Stimulated activated CD4-positive, alpha-beta T cell treated with anti-CD3 and anti-CD28 coated beads, Interleukin-12 subunit alpha, Interleukin-12 subunit beta, amount 100 ng/mL, for 48 hours (primary cell): ENCODE measurements around the gene MRPS11.
"Not testable (repeated sequence)": the region's sequence is repeated elsewhere in the genome, so short reads cannot be mapped to it uniquely, and the experiment has no call there.

Source experiments
- DNase-seq, 3 donors: peaks; one replicate each; pipeline ENCODE4 v3.0.0-alpha.2; 2020; ENCODE audit warnings: low read depth in 2 of 3, low spot score in 1 of 3

Gene MRPS11

DNA sequence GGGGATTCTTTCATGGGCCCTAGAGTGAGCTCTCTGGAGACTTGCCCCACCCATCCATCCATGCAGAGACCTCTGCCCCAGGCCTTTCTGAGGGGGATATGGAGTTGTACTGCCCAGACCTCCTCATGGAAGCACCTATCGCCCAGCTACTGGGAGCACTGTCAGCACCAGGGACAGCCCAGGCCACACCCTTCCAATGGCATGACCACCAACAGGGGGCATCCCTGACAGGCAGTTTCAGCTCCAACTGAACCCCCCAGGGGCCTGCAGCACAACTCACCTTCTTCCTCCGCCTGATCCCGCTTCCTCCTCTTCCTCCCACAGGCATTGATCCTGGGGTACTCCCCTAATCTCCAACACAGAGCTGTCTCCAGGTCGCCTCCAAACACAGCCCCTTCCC is 21.8 kb downstream of the MRPS11 start:
- no peak for DNase-seq

DNA sequence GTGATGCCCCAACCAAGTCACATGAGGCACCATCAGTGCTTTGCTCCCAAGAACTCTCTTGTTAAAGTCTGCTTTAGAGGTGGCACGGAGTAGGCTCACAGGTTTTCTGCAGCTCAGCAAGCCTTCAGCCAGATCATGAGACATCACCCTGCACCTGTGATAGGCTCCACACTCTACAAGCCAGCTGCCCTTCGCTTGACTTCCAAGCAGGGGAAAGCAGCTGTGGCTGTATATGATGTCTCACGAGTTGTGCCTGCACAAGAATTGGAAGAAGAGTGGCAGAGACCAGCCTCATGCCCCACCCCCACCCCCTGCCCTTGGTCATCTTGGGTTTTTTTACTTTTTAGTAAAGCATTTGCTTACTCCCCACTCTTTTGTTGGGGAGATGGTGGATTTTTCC is 22.5 kb downstream of the MRPS11 start:
- no peak for DNase-seq

DNA sequence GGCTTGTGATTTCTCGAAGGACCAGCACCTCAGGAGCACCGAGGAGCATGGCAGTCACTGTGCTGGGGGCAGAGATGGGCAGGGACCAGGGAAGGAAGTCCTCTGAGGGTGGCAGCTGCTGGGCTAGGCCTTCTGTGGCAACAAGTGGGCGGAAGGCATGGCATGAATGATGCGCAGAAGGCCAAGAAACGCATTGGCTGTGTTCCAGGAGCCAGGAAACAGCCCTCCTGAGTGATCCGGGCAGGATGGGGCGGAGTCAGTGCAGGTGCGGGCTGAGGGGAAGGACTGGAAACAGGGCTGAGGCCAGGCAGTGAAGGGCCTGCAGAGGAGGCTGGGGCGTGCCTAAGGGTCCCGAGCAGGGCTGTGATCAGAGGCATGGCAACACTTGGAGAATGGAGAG is 23.6 kb downstream of the MRPS11 start:
- DNase-seq: no peak

DNA sequence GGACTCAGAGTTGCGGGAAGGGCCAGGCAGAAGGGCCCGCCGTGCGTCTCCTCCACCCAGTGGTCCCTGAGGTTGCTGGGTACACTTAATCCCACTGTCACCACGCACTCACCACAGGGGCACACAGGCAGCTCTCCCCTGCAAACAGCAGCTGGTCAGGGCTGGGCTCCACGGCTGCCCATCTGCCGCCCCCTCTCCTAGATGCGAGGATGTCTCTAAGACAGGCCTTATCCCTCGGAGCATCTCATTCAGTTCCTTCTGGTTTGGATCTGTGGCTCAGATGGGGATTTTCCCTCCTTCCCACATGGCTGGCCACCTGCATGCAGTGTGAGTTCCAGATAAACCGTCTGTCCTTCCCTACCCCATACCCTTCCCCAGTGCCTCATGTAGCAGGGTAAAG is 26.3 kb downstream of the MRPS11 start:
- no peak for DNase-seq

DNA sequence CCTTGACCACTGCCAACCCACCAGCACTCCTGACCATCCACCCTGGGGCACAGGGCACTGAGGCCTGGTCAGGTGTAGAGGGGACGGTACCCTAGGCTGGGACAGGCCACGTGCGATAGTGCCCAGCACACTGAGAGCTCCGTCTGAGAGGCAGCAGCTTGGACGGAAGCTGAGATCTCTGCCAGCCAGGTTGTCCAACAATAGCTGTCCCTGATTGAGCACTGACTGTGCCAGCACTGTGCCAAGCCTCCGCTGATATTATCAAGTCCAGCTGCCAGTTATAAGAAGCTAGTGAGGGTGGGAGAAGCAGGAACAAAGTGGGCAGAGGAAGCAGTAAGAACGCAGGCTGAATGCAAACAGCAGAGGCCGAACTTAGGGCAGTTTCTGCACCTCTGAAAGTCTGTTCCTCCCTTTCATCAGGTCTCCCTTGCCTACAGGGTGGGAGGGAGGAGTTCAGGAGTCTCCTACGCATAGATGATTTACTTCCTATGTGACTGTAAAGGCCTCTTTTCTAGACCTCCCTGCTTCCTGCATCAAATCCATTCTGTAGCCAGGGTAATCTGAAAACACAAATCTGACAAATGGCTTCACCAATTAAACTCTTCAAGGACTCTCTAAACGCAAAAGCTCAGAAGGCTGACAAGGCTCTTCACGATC is 29.7 kb downstream of the MRPS11 start:
- DNase-seq: no peak

DNA sequence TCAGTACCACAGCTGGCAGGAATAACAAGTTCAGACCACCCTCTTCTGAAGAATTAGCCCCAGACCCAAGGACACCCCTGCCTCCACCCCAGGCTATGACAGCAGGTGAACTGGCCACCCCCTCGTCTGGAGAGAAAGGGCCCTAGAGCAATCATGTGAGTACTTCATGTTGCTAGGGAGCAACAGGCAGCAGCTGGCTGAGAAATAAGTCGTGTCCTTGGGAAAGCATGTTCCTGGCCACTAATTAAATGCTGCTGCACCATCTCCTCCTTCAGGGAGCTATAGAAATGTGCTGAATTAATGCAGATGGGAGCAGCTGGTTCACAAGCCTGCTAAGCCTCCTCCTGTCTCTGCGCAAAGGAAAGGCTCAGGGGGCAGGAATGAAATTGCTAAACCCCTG is 31.5 kb downstream of the MRPS11 start:
- DNase-seq: no peak

DNA sequence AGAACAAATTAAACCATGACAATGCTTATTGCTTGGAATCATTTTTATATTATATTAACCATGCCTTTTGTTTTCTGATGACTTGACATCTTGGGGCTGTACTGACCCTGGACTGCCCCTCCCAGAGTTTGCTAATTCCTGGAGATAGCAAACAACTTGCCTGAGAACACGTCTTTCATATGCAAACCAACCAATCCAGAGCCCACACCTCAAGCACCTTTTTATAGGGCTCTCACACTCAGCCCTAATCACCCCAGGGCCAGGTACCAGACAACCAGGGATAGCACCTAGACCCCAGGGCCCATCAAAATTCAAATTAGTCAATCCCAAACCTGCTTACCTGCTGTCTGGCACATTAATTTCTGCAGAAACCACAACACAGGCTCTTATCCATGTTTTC is 36.9 kb downstream of the MRPS11 start:
- no peak for DNase-seq

DNA sequence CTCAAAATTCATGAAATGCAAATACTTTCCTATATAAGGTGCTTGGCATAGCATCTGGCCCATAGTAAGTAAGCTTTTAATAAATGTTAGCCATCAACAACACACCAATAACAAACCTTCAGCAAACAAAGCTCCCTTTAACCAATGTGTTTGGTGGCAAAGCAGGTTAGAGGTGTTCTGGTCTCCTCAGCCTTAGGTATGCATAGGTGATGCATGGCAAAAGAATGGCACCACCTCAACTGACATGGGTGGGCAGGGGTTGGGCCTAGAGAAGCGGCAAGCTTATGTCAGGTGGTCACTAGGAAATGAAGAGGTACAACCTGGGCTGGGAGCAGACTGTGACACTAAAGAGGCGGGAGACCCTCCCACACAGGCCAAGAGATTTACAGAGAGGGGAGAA is 38.2 kb downstream of the MRPS11 start:
- DNase-seq: no peak

DNA sequence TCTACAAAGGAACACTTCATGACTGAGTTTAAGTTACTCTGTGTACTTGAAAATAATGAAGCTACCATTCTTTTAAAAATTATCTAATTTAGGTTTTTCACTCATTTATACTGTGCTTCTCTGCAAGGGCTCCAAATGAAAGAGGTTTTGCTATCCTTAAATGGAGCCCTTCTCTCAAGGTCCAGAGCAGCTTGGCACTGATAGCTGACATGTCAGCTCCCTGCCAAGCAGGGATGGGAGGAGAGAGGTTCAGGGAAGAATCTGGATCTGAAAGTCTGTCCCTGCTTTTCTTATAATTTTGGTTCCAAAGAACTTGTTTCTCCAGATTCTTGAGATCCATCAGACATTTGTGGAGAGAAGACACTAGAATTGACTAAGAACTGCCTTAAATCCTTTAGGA is 39.1 kb downstream of the MRPS11 start:
- no peak for DNase-seq

DNA sequence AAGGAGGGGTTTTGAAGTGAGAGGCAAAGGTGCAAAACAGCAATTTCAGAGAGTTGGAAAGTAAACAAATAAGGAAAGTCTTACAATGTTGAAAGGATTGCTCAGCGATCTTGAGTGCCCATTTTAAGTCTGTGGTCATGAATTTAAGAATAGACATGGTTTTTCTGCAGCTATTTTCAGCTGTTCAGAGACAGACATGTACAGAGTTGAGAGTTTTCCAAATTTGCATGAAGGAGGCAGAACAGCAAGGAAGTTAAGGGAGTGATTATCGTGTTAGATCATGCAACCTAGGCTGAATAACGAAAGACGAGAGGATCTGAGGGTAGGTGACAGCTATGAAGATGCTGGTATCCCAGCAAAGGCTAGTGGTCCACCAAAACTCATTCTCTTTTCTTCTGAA is 41.8 kb downstream of the MRPS11 start:
- DNase-seq: no peak

DNA sequence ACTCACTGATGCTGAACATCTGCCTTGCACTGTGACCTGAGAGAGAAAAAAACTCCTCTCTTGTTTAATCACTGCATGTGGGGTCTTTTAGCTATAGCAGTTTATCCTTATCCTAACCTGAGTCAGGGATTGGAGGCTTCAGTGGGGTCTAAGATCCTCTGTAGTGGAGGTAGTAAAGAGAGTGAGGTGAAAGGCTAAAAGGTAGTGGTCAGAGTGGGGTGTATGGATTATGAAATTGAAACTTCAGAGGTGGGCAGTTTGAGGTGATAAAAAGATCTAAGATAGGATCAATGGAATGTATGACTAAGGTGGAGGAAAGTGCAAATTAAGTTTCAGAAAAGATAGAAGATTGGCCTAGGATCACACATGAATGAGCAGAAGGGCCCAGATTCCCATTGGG is 42.5 kb downstream of the MRPS11 start:
- DNase-seq: no peak

DNA sequence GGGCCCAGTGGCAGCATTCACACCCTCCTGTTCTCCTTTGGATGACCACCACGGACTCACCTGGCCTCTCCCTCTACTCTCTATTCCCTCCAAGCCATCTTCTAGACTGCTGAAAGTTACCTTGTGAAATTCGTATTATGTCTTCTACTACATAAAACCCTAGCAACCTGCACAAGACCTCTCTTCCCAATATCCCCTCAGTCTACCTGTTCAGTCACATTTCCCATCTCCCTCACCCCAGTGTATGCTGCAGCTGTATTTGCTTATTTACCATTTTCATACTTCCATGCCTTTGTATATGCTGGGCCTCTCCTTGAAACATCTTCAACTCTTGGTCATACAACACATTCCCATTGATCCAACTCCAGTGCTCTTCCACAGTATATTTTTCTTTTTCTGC is 43.7 kb downstream of the MRPS11 start:
- no peak for DNase-seq

DNA sequence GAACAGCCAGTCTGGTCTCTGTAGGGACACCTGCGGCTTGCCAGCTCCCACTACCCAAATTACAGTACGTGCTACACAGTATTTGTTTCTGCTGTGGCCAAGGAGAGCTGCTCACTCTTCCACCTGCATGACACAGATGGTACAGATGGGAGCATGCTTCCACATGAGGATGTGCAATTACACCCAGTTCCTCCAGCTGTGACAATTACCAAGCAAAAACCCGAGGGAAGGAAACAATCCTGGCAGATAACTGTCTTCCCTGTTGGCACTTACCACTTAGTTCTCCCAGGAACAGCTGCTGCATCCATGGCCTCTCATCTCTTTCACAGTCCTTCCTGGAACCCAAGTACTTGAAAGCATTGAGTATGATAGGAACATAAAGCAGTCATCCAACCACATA is 44.6 kb downstream of the MRPS11 start:
- DNase-seq: no peak

DNA sequence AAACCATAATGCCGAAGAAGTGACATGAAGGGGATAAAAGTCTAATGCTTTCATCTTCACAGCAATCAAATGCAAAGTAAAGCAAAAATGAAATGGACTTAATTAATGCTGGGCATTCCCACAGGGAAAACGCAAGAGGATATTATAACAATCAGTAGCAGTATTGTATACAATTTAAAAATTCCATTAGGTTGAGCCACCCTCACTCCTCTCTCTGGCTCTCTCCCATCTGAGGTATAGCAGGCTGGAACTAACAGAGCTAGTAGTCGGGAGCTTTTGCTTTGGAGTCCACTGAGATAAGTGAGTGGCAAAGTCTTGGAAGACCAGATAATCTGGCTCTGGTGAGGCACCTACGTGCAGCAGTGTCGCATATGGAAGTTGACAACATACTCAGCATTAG is 45.1 kb downstream of the MRPS11 start:
- DNase-seq: no peak

DNA sequence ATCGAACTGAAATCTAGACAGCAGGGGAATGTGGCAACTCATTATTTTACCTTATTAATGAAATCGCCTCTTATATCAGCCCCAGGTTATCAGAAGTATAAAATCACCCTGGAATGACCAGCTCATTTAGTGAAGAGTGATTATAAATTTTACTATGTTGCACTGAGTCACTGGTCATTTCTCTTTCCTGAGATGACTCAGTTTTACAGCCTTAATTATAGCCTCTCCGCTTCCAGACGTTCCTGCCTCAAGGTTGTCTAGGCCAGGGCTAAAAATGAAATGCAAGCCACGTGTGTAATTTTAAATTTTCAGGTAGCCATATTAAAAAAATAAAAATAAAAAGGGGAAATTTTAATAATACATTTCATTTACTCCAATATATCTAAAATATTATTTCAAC is 45.7 kb downstream of the MRPS11 start:
- no peak for DNase-seq

DNA sequence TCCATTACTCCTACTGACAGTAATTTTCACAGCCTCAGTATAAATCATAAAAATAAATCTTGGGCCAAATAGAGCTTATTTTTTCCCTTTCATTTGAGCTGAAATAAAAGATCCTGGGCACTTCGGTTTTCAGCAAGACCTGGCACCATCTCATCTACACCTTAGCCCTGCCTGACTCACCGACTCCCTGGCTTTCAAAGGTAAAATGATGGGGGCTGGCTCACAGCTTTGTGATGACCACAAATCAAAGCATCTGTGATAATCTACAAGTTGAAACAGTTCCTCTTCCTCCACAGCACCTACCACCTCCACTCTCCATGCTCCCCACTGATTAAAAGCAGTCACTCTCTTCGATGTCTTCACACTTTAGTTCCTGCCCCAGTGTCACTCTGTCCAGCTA is 51.4 kb downstream of the MRPS11 start:
- no peak for DNase-seq

DNA sequence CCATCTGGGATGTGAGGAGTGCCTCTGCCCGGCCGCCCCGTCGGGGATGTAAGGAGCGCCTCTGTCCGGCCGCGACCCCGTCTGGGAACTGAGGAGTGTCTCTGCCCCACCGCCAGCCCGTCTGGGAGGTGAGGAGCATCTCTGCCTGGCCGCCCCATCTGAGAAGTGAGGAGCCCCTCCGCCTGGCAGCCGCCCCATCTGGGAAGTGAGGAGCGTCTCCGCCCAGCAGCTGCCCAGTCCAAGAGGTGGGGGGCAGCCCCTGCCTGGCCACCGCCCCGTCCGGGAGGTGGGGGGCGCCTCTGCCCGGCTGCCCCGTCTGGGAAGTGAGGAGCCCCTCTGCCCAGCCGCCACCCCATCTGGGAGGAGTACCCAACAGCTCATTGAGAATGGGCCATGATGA is 56.6 kb downstream of the MRPS11 start:
- not testable (repeated sequence) for DNase-seq

DNA sequence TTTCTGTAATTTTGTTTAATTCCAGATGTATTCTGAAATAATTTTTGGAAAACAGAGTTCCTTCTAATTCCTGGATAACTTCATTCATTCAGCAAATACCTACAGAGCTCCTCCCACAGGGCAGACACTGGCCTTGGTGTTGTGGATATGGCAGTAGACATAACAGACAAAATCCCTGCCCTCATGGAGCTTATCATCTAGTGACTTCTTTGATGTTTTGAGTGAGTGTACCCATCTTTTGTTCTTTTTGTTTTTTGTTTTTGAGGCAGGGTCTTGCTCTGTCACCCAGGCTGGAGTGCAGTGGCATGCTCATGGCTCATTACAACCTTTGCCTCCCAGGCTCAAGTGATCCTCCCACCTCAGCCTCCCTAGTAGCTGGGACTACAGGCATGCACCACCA is 57.9 kb downstream of the MRPS11 start:
- DNase-seq: no peak

DNA sequence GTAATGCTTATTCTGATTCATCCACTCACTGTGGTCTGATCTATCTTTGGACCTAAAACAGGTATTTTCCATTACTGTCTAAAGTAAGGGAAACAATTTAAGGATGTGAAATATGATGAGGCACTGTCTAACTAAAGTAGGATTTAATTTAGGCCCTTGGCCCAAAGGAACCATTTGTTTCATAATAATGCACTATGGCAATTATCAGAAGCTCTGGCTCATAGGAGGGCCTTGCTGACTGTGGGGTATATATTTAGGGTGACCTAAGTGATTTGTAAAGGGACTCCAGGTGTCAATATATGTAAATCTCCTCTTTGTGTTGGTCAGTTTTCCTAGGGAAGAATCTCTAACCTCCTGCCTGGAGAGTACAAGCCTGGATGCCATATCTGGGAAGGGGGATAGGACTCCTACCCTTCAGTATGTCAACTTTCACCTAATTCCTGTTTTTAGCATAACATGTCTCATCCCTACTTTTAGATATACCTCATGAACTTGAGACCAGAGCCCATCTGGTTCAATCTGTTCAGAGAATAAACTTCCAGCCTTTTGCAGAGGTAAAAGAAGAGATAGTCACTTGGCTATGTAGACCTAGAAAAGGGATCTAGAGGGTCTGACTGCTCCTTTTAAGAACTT is 58.9 kb downstream of the MRPS11 start:
- DNase-seq: no peak

DNA sequence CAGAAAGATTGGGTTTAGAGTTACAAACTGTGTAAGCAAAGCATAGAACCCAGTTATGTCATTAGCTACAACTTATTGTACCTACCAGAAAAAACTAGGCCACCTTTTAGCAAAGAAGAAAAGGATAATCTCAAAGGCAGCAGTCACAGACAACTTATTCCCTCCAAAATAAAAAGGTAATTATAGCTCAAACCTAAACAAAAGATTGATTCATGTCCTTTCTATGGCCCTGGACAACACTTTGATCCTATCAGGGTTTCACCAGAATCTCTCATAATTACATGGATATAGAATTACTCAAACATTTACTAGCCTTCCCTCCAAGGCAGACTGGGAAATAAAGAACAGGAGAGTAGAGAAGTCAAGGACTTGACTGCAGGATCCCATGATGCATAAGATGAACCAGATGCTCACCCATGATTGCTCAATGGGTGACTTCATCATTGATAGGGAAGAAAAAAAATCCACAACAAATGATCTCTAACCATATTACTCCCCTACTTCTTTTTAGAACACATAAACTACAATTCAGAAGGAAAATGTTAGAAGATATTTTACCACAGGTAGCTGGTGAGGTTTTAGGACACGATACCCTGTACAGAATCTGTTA is 61.6 kb downstream of the MRPS11 start:
- no peak for DNase-seq
